GM21786 (cell line): ENCODE results near the gene KIF2A.

ENCODE experiments used
- ATAC-seq: cut with Tn5 transposase; IDR thresholded peaks from one replicate; pipeline ENCODE4 v1.9.1; 2021; ENCODE audit not compliant: unreplicated experiment

The KIF2A gene

GRCh38 chr5:62327138-62328053 lies 21.4 kb downstream of the KIF2A start:
- no peak for ATAC-seq

- ATAC-seq: no peak
Measured at GRCh38 chr5:62328772-62329491, 22.9 kb downstream of the KIF2A start.

- no peak for ATAC-seq
Measured at GRCh38 chr5:62330302-62330701, 24.3 kb downstream of the KIF2A start.

GRCh38 chr5:62331921-62332320 lies 25.9 kb downstream of the KIF2A start:
- ATAC-seq: no peak

GRCh38 chr5:62333250-62333794 lies 27.3 kb downstream of the KIF2A start:
- no peak for ATAC-seq

- ATAC-seq: no peak
Measured at GRCh38 chr5:62334082-62334481, 28.1 kb downstream of the KIF2A start.

GRCh38 chr5:62340392-62340791 lies 34.4 kb downstream of the KIF2A start:
- no peak for ATAC-seq

GRCh38 chr5:62340979-62341378 lies 35.0 kb downstream of the KIF2A start:
- no peak for ATAC-seq

GRCh38 chr5:62341783-62342475 lies 35.9 kb downstream of the KIF2A start:
- peak; percentile 70 for ATAC-seq

- peak; percentile 49 for ATAC-seq
Measured at GRCh38 chr5:62342476-62342837, 36.5 kb downstream of the KIF2A start.

- ATAC-seq: no peak
Measured at GRCh38 chr5:62343428-62343827, 37.4 kb downstream of the KIF2A start.

- ATAC-seq: no peak
Measured at GRCh38 chr5:62346748-62347147, 40.7 kb downstream of the KIF2A start.

- ATAC-seq: no peak
Measured at GRCh38 chr5:62347928-62348327, 41.9 kb downstream of the KIF2A start.

- no peak for ATAC-seq
Measured at GRCh38 chr5:62348723-62349481, 42.9 kb downstream of the KIF2A start.

GRCh38 chr5:62354028-62354874 lies 48.2 kb downstream of the KIF2A start:
- peak; percentile 88 for ATAC-seq

- no peak for ATAC-seq
Measured at GRCh38 chr5:62362701-62363100, 56.7 kb downstream of the KIF2A start.

- no peak for ATAC-seq
Measured at GRCh38 chr5:62369039-62369438, 63.0 kb downstream of the KIF2A start.

GRCh38 chr5:62371409-62371808 lies 65.4 kb downstream of the KIF2A start:
- ATAC-seq: no peak

GRCh38 chr5:62372600-62372999 lies 66.6 kb downstream of the KIF2A start:
- no peak for ATAC-seq

- no peak for ATAC-seq
Measured at GRCh38 chr5:62373382-62373781, 67.4 kb downstream of the KIF2A start.
